HFFc6 (cell line): ENCODE measurements around the gene PAN3. TPM values are rescaled to one million over a fixed set of nuclear protein-coding genes. Genes with fewer than 3 reads are reported as not detected.

Experiments used
- DNase-seq: peaks from one replicate; pipeline ENCODE4 v3.0.0-alpha.2; 2018
- H3K27ac Mint-ChIP-seq: 2 replicates; pipeline ENCODE4 v1.8.0; 2020; ENCODE audit warnings: mild to moderate bottlenecking, mixed read lengths
- H3K27me3 Mint-ChIP-seq: 2 replicates; pipeline ENCODE4 v1.8.0; 2021; ENCODE audit warnings: mild to moderate bottlenecking, moderate library complexity, mixed read lengths; ENCODE audit not compliant: insufficient read depth
- H3K36me3 Mint-ChIP-seq: 2 replicates; pipeline ENCODE4 v1.8.0; 2021; ENCODE audit warnings: low read depth, mixed read lengths
- H3K4me1 Mint-ChIP-seq: 2 replicates; pipeline ENCODE4 v1.8.0; 2020; ENCODE audit warnings: low read depth, mixed read lengths
- H3K4me3 Mint-ChIP-seq: 2 replicates; pipeline ENCODE4 v1.8.0; 2020; ENCODE audit warnings: mild to moderate bottlenecking, moderate library complexity, mixed read lengths
- H3K9me3 Mint-ChIP-seq: 2 replicates; pipeline ENCODE4 v1.8.0; 2020; ENCODE audit warnings: mild to moderate bottlenecking, mixed read lengths
- CTCF ChIP-seq: fragments of 200-600 bp; sonication (generic); IDR thresholded peaks from 2 replicates; pipeline ENCODE4 v1.5.0; 2021; ENCODE audit warnings: antibody characterized with exemption, mild to moderate bottlenecking
- total RNA-seq, 6 experiments: library from RNA; stranded (reverse); fragmentation: NEBNext Ultra II Directional; extraction: Animal tissue kit (Norgen Biotek cat#: 25700); gene quantifications; 2 replicates in 1 of 6; 3 replicates in 5 of 6; pipeline ENCODE4 v1.2.3, GENCODE V29; 2021

Gene PAN3
- total RNA-seq, 6 experiments from 2014 or later, result 16.9 to 20.2 (median 18.0) TPM

GRCh38 chr13:28340272-28340793 is 202.0 kb downstream of the PAN3 start:
- Mint-ChIP-seq H3K4me1 (peaks cover 85% of the 10 kb centered on the region), H3K27me3 (peaks cover 2% of the 10 kb centered on the region), H3K4me3 (no peak overlapping the region; the same call in 1 of the 2 replicates), H3K9me3 (no peaks in the 10 kb centered on the region), H3K27ac (peak overlapping the region; percentile 88), H3K36me3 (peaks cover 16% of the 10 kb centered on the region)
- TF ChIP-seq CTCF, result no peak
- DNase-seq, result peak; percentile 79

GRCh38 chr13:28342251-28342650 is 203.9 kb downstream of the PAN3 start:
- no peak overlapping the region for H3K4me3 Mint-ChIP-seq
- DNase-seq, result no peak
- no peak overlapping the region for H3K27ac Mint-ChIP-seq
- no peaks in the 10 kb centered on the region for H3K9me3 Mint-ChIP-seq
- no peak for TF ChIP-seq CTCF
- peaks cover 2% of the 10 kb centered on the region for H3K27me3 Mint-ChIP-seq
- H3K4me1 Mint-ChIP-seq, result peaks cover 89% of the 10 kb centered on the region
- H3K36me3 Mint-ChIP-seq, result peaks cover 16% of the 10 kb centered on the region

- H3K36me3 Mint-ChIP-seq, result peaks cover 2% of the 10 kb centered on the region
- H3K9me3 Mint-ChIP-seq, result no peaks in the 10 kb centered on the region
- peaks cover 87% of the 10 kb centered on the region for H3K4me1 Mint-ChIP-seq
- no peak overlapping the region for H3K4me3 Mint-ChIP-seq
- H3K27ac Mint-ChIP-seq, result peak overlapping the region; percentile 50; the same call in 1 of the 2 replicates
- H3K27me3 Mint-ChIP-seq, result peaks cover 2% of the 10 kb centered on the region
- TF ChIP-seq CTCF, result no peak
- no peak for DNase-seq
These were observed 205.8 kb downstream of the PAN3 start for GRCh38 chr13:28344163-28344562.

Other genes with a start within 250 kb of the PAN3 start
- gene PDX1, start 218.5 kb upstream of the PAN3 start, total RNA-seq, result not detected
- gene CDX2, start 169.2 kb upstream of the PAN3 start, total RNA-seq, result not detected
- gene URAD, start 149.9 kb upstream of the PAN3 start, total RNA-seq, result not detected
- gene FLT3, start 38.0 kb upstream of the PAN3 start, total RNA-seq, result not detected